ENCODE measurements around the gene NEUROD2.

DNA sequence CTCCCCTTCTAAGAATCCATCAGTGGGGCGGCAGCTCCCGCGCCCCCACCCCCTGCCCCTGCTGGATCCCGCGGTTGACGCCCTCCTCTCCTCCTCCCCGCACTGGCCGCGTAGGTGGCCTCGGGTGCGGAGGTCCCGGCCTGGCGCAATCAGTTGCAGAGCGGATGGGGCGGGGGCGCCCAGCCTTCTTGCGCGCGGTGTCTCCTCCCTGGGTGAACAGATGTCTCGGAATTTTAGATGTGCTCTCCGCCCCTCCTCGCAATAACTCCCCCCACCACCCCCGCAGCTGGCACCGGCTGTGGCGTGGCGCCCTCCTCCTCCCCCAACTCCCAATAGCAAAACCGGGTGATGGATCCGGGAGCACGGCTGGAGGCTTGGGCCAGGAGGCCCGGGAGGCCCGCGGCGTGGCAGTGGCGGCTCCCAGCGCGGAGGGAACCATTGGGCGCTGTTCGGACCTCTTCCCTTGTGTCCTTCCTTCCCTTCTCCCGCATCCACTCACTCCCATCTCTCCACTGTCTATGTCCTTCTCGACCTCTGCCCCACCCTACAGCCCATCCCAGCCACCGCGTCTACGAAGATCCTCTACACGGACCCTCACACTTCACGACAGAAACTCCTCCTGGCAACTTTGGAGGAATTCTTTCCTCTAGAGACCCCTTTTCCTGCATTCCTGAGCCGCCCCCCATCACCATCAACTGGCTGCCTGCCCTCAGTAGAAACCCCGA lies 11.0 kb downstream of the NEUROD2 start:
- TF ChIP-seq ZNF555 (tag by site-specific recombination; conservative IDR thresholded peaks at IDR 0.05), result no peak
- TF ChIP-seq, protein P1, sequence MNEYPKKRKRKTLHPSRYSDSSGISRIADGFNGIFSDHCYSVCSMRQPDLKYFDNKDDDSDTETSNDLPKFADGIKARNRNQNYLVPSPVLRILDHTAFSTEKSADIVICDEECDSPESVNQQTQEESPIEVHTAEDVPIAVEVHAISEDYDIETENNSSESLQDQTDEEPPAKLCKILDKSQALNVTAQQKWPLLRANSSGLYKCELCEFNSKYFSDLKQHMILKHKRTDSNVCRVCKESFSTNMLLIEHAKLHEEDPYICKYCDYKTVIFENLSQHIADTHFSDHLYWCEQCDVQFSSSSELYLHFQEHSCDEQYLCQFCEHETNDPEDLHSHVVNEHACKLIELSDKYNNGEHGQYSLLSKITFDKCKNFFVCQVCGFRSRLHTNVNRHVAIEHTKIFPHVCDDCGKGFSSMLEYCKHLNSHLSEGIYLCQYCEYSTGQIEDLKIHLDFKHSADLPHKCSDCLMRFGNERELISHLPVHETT (tag by site-specific recombination; IDR thresholded peaks at IDR 0.05), result no peak
- TF ChIP-seq, protein P2, sequence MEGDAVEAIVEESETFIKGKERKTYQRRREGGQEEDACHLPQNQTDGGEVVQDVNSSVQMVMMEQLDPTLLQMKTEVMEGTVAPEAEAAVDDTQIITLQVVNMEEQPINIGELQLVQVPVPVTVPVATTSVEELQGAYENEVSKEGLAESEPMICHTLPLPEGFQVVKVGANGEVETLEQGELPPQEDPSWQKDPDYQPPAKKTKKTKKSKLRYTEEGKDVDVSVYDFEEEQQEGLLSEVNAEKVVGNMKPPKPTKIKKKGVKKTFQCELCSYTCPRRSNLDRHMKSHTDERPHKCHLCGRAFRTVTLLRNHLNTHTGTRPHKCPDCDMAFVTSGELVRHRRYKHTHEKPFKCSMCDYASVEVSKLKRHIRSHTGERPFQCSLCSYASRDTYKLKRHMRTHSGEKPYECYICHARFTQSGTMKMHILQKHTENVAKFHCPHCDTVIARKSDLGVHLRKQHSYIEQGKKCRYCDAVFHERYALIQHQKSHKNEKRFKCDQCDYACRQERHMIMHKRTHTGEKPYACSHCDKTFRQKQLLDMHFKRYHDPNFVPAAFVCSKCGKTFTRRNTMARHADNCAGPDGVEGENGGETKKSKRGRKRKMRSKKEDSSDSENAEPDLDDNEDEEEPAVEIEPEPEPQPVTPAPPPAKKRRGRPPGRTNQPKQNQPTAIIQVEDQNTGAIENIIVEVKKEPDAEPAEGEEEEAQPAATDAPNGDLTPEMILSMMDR (tag by site-specific recombination; IDR thresholded peaks at IDR 0.05), result no peak
- TF ChIP-seq BCL11A (tag by site-specific recombination; IDR thresholded peaks at IDR 0.05; ENCODE audit: low read depth), result no peak
- TF ChIP-seq, protein P3, sequence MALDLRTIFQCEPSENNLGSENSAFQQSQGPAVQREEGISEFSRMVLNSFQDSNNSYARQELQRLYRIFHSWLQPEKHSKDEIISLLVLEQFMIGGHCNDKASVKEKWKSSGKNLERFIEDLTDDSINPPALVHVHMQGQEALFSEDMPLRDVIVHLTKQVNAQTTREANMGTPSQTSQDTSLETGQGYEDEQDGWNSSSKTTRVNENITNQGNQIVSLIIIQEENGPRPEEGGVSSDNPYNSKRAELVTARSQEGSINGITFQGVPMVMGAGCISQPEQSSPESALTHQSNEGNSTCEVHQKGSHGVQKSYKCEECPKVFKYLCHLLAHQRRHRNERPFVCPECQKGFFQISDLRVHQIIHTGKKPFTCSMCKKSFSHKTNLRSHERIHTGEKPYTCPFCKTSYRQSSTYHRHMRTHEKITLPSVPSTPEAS (tag by site-specific recombination; IDR thresholded peaks at IDR 0.05), result no peak
- no peak for TF ChIP-seq ZBTB49 (tag by site-specific recombination; IDR thresholded peaks at IDR 0.05; ENCODE audit: low read depth)
- TF ChIP-seq MZF1 (tag by site-specific recombination; IDR thresholded peaks at IDR 0.05; ENCODE audit: borderline replicate concordance), result no peak
- TF ChIP-seq ZNF600 (tag by site-specific recombination; IDR thresholded peaks at IDR 0.05), result no peak

Measured in HEK293 (cell line).